Measurements from ENCODE around the gene ZNF205. TPM values are rescaled to one million over a fixed set of nuclear protein-coding genes. Genes with fewer than 3 reads are reported as not detected.
"Not testable (repeated sequence)": the region's sequence is repeated elsewhere in the genome, so short reads cannot be mapped to it uniquely, and the experiment has no call there.

The ZNF205 gene
- total RNA-seq, 4 donors from 2014 or later: 11.6 to 25.8 (median 20.4) TPM

DNA sequence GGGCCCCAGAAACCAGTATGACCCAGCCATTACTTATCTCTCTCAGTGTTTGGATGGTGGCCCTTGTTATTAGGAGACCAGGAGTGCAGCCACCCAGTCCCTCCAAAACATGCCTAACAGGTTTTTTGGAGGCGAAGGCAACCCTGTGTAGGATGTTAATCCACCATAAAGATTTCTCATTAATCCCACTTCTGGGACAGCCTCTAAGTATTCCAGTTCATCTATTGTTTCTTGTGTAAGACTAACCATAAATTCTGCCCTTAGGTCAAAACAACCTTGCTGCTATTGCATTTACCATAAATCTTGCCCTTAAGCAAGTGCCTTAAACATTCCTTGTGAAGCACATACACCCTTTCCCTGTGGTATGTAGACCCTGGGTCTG, 54.1 kb downstream of the ZNF205 start:
- Histone ChIP-seq H3K36me3 (no peaks in the 10 kb centered on the region), H3K9me3 (no peaks in the 10 kb centered on the region), H3K4me1 (peaks cover 0 to 25% (median 8%) of the 10 kb centered on the region in 3 donors), H3K27me3 (peaks cover 67% of the 10 kb centered on the region), H3K4me3 (no peak overlapping the region), H3K27ac (no peak overlapping the region)
- WGBS, 2 donors (ENCODE audit: low coverage in 1 of 2): 20% methylated on average over 1 of the region's 1 CpG; no CpG with 5 or more reads in 1 of the 2 donors
- TF ChIP-seq, protein P1, sequence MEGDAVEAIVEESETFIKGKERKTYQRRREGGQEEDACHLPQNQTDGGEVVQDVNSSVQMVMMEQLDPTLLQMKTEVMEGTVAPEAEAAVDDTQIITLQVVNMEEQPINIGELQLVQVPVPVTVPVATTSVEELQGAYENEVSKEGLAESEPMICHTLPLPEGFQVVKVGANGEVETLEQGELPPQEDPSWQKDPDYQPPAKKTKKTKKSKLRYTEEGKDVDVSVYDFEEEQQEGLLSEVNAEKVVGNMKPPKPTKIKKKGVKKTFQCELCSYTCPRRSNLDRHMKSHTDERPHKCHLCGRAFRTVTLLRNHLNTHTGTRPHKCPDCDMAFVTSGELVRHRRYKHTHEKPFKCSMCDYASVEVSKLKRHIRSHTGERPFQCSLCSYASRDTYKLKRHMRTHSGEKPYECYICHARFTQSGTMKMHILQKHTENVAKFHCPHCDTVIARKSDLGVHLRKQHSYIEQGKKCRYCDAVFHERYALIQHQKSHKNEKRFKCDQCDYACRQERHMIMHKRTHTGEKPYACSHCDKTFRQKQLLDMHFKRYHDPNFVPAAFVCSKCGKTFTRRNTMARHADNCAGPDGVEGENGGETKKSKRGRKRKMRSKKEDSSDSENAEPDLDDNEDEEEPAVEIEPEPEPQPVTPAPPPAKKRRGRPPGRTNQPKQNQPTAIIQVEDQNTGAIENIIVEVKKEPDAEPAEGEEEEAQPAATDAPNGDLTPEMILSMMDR (IDR thresholded peaks at IDR 0.05): no peak
- TF ChIP-seq POLR2A (IDR thresholded peaks at IDR 0.05) (no peak), POLR2AphosphoS5 (IDR thresholded peaks at IDR 0.05) (no peak), EP300 (IDR thresholded peaks at IDR 0.05) (no peak)
- ATAC-seq: no peak

DNA sequence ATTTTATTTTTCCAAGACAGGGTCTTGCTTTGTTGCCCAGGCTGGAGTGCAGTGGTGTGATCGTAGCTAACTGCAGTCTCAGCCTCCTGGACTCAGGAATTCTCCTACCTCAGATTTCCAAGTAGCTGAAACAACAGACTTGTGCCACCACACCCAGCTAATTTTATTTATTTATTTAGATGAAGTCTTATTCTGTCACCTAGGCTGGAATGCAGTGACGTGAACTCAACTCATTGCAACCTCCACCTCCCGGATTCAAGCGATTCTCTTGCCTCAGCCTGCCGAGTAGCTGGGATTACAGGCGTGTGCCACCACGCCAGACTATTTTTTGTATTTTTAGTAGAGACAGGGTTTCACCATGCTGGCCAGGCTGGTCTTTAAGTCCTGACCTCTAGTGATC, 56.3 kb downstream of the ZNF205 start:
- H3K4me3 ChIP-seq, H3K27ac ChIP-seq, H3K9me3 ChIP-seq, H3K36me3 ChIP-seq, ATAC-seq: not testable (repeated sequence)
- Histone ChIP-seq H3K4me1 (peaks cover 0 to 32% (median 8%) of the 10 kb centered on the region in 3 donors), H3K27me3 (peaks cover 71% of the 10 kb centered on the region)
- WGBS, 2 donors (ENCODE audit: low coverage in 1 of 2): 70 to 97% methylated on average over 2 to 4 of the region's 7 CpGs

Small RNA genes lying within 50 kb of the gene (small RNA-seq; reads per million reads assigned to genes)
- gene RNU1-22P: 0 reads per million in 4 donors

Other genes starting within 250 kb of the ZNF205 start
- 10 to 100 TPM; 21.9 to 69.1 (median 38.8) TPM for gene FLYWCH2, start 229.4 kb upstream of the ZNF205 start, total RNA-seq
- gene FLYWCH1, start 200.7 kb upstream of the ZNF205 start, total RNA-seq: 10 to 100 TPM; 34.5 to 66.5 (median 51.2) TPM
- gene KREMEN2, start 148.3 kb upstream of the ZNF205 start, total RNA-seq: not detected
- 1 to 10 TPM; 1.9 to 6.4 (median 4.1) TPM for gene PAQR4, start 143.2 kb upstream of the ZNF205 start, total RNA-seq
- 1 to 10 TPM in 2 of 4 donors, not detected in 2; 1.6 to 1.7 TPM for gene PKMYT1, start 132.1 kb upstream of the ZNF205 start, total RNA-seq
- gene CLDN9, start 99.7 kb upstream of the ZNF205 start, total RNA-seq: under 1 TPM in 2 of 4 donors, not detected in 2; 0.32 to 0.39 TPM
- gene CLDN6, start 94.4 kb upstream of the ZNF205 start, total RNA-seq: not detected
- 100 to 1,000 TPM in 2 of 4 donors, 10 to 100 TPM in 2; 26.0 to 135 (median 72.2) TPM for gene TNFRSF12A, start 92.2 kb upstream of the ZNF205 start, total RNA-seq
- 10 to 100 TPM; 20.1 to 94.9 (median 40.5) TPM for gene HCFC1R1, start 88.6 kb upstream of the ZNF205 start, total RNA-seq
- gene THOC6, start 88.6 kb upstream of the ZNF205 start, total RNA-seq: 10 to 100 TPM; 17.6 to 28.2 (median 25.0) TPM
- 1 to 10 TPM in 1 of 4 donors, under 1 TPM in 2, not detected in 1; 0.31 to 3.1 (median 0.31) TPM for gene BICDL2, start 75.6 kb upstream of the ZNF205 start, total RNA-seq
- 1 to 10 TPM in 2 of 4 donors, not detected in 2; 1.6 to 2.6 TPM for gene MMP25, start 66.0 kb upstream of the ZNF205 start, total RNA-seq
- gene IL32, start 46.9 kb upstream of the ZNF205 start, total RNA-seq: 10 to 100 TPM in 3 of 4 donors, 1 to 10 TPM in 1; 2.6 to 39.0 (median 21.6) TPM
- gene ZSCAN10, start 13.3 kb upstream of the ZNF205 start, total RNA-seq: 1 to 10 TPM in 1 of 4 donors, not detected in 3; 1.7 TPM
- 10 to 100 TPM in 2 of 4 donors, 1 to 10 TPM in 2; 3.6 to 22.3 (median 12.2) TPM for gene ZNF213, start 22.4 kb downstream of the ZNF205 start, total RNA-seq
- not detected for gene OR1F1, start 75.6 kb downstream of the ZNF205 start, total RNA-seq
- gene ZNF200, start 122.6 kb downstream of the ZNF205 start, total RNA-seq: 10 to 100 TPM in 2 of 4 donors, 1 to 10 TPM in 2; 5.2 to 11.8 (median 8.0) TPM
- 1 to 10 TPM; 1.2 to 3.4 (median 1.7) TPM for gene MEFV, start 144.0 kb downstream of the ZNF205 start, total RNA-seq
- 10 to 100 TPM; 45.5 to 53.6 (median 47.6) TPM for gene ZNF263, start 170.9 kb downstream of the ZNF205 start, total RNA-seq
- gene TIGD7, start 192.8 kb downstream of the ZNF205 start, total RNA-seq: 1 to 10 TPM; 4.4 to 8.3 (median 6.2) TPM
- 10 to 100 TPM; 19.0 to 28.8 (median 27.3) TPM for gene ZNF75A, start 192.9 kb downstream of the ZNF205 start, total RNA-seq
- gene OR2C1, start 243.3 kb downstream of the ZNF205 start, total RNA-seq: under 1 TPM in 1 of 4 donors, not detected in 3; 0.31 TPM